ENCODE data around the gene LXN.

Gene LXN

DNA sequence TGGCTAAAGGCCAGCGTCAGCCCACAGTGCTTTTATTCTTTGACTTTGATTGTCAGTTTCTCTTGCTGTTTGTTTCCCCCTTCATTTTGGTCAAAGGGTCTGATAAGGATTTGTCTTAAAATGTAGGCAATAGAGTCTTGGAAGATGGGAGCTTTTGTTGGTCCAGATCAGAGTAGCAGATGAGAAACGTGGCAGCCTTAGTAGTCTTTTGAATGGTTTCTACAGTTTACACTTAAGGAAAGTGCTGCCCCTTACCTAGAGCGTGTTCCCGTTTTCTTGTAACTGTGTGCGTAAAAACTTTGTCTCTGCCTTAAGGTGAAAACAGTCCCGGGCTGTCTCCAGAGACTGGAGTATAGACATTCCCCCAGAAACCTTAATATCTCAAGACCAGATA lies 630 bp downstream of the LXN start:
- Histone ChIP-seq H3K9me2 (replicated peaks; ENCODE audit: control insufficient read depth, low read length) (no peaks in the 10 kb centered on the region), H3K79me2 (ENCODE audit: control insufficient read depth, low read length) (peaks cover 11% of the 10 kb centered on the region), H3K4me2 (ENCODE audit: low read length) (peak overlapping the region; percentile 74), H3K27ac (ENCODE audit: low read depth, low read length) (peak overlapping the region; percentile 45), H3K4me1 (ENCODE audit: control insufficient read depth, low read length) (peaks cover 13% of the 10 kb centered on the region), H3K9me3 (ENCODE audit: control insufficient read depth, insufficient read depth, low read length) (no peaks in the 10 kb centered on the region), H3F3A (ENCODE audit: control insufficient read depth, insufficient read depth) (no peaks in the 10 kb centered on the region), H3K36me3 (ENCODE audit: control insufficient read depth, low read length) (peaks cover 38% of the 10 kb centered on the region), H4K20me1 (ENCODE audit: control insufficient read depth, insufficient read depth, low read depth, low read length) (no peaks in the 10 kb centered on the region), H3K27me3 (ENCODE audit: control insufficient read depth, low read length) (no peaks in the 10 kb centered on the region), H3K4me3 (ENCODE audit: low read length) (peak overlapping the region; percentile 78)
- TF ChIP-seq, protein P1, sequence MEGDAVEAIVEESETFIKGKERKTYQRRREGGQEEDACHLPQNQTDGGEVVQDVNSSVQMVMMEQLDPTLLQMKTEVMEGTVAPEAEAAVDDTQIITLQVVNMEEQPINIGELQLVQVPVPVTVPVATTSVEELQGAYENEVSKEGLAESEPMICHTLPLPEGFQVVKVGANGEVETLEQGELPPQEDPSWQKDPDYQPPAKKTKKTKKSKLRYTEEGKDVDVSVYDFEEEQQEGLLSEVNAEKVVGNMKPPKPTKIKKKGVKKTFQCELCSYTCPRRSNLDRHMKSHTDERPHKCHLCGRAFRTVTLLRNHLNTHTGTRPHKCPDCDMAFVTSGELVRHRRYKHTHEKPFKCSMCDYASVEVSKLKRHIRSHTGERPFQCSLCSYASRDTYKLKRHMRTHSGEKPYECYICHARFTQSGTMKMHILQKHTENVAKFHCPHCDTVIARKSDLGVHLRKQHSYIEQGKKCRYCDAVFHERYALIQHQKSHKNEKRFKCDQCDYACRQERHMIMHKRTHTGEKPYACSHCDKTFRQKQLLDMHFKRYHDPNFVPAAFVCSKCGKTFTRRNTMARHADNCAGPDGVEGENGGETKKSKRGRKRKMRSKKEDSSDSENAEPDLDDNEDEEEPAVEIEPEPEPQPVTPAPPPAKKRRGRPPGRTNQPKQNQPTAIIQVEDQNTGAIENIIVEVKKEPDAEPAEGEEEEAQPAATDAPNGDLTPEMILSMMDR (IDR thresholded peaks at IDR 0.05; ENCODE audit: low read depth, low read length, poor library complexity, severe bottlenecking) = no peak
- TF ChIP-seq EZH2phosphoT487 (IDR thresholded peaks at IDR 0.05; ENCODE audit: borderline replicate concordance, low read length) = no peak

DNA sequence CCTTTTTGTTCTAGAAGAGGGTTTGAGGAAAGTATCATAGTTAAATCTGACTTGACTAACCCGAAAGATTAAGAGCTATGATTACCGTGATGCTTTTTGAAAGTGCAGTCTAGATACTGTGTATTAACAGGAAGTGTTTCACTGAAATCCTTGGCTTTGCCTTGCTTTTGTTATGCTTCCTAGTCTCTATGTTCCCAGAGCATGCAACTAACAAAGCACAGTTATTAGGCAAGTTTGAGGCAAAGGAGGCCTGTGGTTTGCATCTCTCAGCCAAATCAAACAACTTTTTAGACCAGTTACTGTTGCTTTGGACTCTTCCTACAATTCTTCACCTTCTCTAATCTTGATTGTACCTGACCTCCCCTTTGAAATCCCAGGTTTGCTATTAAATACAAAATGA lies 3.9 kb downstream of the LXN start:
- H3K9me2 ChIP-seq (replicated peaks; ENCODE audit: control insufficient read depth, low read length) = no peaks in the 10 kb centered on the region
- TF ChIP-seq, protein P1 (IDR thresholded peaks at IDR 0.05; ENCODE audit: low read depth, low read length, poor library complexity, severe bottlenecking) = no peak
- no peak for TF ChIP-seq EZH2phosphoT487 (IDR thresholded peaks at IDR 0.05; ENCODE audit: borderline replicate concordance, low read length)
- H3F3A ChIP-seq (ENCODE audit: control insufficient read depth, insufficient read depth) = no peaks in the 10 kb centered on the region
- H3K4me3 ChIP-seq (ENCODE audit: low read length) = no peak overlapping the region
- no peak overlapping the region for H3K4me2 ChIP-seq (ENCODE audit: low read length)
- peaks cover 13% of the 10 kb centered on the region for H3K4me1 ChIP-seq (ENCODE audit: control insufficient read depth, low read length)
- no peaks in the 10 kb centered on the region for H3K27me3 ChIP-seq (ENCODE audit: control insufficient read depth, low read length)
- H4K20me1 ChIP-seq (ENCODE audit: control insufficient read depth, insufficient read depth, low read depth, low read length) = no peaks in the 10 kb centered on the region
- H3K79me2 ChIP-seq (ENCODE audit: control insufficient read depth, low read length) = peaks cover 11% of the 10 kb centered on the region
- H3K9me3 ChIP-seq (ENCODE audit: control insufficient read depth, insufficient read depth, low read length) = no peaks in the 10 kb centered on the region
- H3K36me3 ChIP-seq (ENCODE audit: control insufficient read depth, low read length) = peaks cover 69% of the 10 kb centered on the region
- H3K27ac ChIP-seq (ENCODE audit: low read depth, low read length) = no peak overlapping the region

DNA sequence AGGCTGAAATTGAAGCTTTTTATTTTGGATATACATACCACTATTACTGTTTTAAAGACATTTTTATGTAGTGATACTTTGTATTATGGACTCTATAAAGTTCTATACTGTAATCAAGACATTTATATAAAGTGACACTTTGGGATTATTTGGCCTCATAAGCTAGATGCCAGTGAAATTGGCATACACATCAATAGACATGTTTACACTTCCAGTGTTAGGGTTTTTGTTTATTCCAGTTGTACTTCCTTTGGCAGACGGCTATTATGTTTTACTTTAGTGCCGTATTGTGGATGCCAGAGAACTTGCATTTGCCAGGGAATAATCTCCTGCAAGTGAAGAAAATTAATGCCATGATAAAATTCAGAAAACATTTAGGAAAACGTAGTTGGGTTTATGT lies 6.0 kb downstream of the LXN start:
- Histone ChIP-seq H3K27me3 (ENCODE audit: control insufficient read depth, low read length) (no peaks in the 10 kb centered on the region), H3K79me2 (ENCODE audit: control insufficient read depth, low read length) (peaks cover 3% of the 10 kb centered on the region), H4K20me1 (ENCODE audit: control insufficient read depth, insufficient read depth, low read depth, low read length) (no peaks in the 10 kb centered on the region; the same call in 1 of the 2 replicates), H3K4me1 (ENCODE audit: control insufficient read depth, low read length) (peaks cover 4% of the 10 kb centered on the region), H3K4me2 (ENCODE audit: low read length) (no peak overlapping the region), H3K36me3 (ENCODE audit: control insufficient read depth, low read length) (peaks cover 80% of the 10 kb centered on the region), H3K4me3 (ENCODE audit: low read length) (no peak overlapping the region), H3F3A (ENCODE audit: control insufficient read depth, insufficient read depth) (no peaks in the 10 kb centered on the region; the same call in 1 of the 2 replicates), H3K9me3 (ENCODE audit: control insufficient read depth, insufficient read depth, low read length) (no peaks in the 10 kb centered on the region), H3K27ac (ENCODE audit: low read depth, low read length) (no peak overlapping the region), H3K9me2 (replicated peaks; ENCODE audit: control insufficient read depth, low read length) (no peaks in the 10 kb centered on the region)
- TF ChIP-seq, protein P1 (IDR thresholded peaks at IDR 0.05; ENCODE audit: low read depth, low read length, poor library complexity, severe bottlenecking) = no peak
- no peak for TF ChIP-seq EZH2phosphoT487 (IDR thresholded peaks at IDR 0.05; ENCODE audit: borderline replicate concordance, low read length)
